Fibroblast of skin of abdomen (primary cell): ENCODE measurements around the gene TEDC1.
A peak's percentile ranks its signal among the peaks of the same experiment; 100 is the strongest.

ENCODE experiments used
- DNase-seq: peaks from one replicate; pipeline ENCODE4 v3.0.0-alpha.2; 2013

Gene TEDC1

DNA sequence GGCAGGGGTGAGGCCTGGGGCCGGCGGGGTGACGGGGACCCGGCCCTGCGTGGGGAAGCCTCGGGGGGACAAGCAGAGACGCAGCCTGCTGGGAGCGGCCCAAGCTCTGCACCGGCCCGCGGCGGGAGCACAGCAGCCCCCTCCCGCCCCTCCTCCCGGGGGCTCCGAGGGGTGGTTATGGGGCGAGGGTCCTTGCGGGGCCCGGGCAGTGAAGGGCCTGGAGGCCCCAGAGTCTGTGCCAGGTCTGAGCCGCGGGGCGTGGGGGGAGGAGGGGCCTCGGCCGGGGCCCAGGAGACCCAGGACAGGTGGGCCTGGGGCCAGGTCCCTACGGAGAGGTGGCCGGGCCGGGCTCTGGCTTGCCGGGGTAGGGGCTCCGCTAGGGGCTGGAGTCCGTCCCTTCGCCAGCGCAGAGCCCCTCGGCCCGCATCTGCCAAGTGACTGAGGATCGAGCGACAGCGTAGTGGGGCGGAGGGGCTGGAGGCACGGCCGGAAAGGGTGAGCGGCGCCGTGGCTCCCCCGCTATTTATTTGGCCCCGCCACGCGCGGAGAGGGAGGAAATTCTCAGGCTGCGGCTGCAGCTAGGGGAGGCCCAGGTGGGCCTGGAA lies 35.8 kb downstream of the TEDC1 start:
- DNase-seq: no peak

DNA sequence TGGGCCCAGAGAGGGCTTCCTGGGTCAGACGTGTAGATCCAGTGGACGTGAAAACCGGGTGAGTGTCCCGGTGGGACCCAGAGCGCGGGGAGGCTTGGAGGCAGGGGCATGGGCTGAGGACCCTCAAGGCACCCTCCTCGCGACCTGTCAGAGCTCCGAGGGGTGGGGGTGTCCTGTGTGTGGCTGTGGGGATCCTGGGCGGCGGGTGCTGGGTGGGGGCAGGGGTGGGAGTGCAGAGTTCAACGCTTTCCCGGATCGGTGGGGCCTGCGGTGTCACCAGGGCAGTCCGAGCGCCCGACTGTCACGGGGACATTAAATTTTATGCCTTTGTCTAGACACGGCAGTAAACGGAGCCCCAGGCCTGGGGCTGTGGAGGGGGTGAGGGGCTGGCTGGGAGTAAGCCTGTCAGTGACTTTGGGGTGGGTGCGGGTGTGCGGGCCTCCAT lies 36.4 kb downstream of the TEDC1 start:
- DNase-seq: no peak

DNA sequence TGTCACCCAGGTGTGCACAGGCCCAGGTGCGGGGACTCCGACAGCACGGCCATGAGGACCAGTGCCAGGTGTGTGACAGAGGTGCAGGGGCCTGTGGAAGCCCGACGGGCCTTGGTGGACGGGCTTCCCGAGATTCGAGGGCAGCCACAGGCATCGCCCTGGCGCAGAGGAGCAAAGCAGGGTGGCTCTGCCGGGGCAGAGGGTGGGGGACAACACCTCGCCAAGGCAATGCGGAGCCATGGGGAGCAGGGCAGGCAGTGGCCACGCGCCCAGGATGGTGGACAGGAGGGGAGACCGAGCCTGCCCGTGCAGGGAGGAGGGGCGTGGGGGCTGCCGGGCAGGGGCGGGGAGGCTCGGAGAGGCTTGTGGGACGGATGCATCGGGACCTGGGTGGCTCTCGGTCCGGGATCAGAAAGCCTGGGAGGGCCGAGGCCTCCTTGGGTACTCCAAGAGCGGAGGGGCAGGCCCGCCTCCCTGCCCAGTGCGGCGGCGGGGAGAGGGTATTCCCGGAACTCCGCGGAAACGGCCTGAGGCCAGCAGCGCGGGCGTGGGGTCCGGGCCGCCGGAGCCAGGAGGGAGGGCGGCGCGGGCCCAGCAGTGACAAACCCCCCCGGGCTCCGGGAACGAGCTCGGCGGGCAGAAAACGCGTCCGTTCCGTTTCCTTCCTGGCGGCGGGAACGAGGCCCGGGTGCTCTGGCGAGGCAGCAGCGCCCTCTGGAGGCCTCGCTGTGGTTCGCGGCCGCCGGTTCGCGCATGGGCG lies 37.0 kb downstream of the TEDC1 start:
- peak; percentile 72 for DNase-seq

DNA sequence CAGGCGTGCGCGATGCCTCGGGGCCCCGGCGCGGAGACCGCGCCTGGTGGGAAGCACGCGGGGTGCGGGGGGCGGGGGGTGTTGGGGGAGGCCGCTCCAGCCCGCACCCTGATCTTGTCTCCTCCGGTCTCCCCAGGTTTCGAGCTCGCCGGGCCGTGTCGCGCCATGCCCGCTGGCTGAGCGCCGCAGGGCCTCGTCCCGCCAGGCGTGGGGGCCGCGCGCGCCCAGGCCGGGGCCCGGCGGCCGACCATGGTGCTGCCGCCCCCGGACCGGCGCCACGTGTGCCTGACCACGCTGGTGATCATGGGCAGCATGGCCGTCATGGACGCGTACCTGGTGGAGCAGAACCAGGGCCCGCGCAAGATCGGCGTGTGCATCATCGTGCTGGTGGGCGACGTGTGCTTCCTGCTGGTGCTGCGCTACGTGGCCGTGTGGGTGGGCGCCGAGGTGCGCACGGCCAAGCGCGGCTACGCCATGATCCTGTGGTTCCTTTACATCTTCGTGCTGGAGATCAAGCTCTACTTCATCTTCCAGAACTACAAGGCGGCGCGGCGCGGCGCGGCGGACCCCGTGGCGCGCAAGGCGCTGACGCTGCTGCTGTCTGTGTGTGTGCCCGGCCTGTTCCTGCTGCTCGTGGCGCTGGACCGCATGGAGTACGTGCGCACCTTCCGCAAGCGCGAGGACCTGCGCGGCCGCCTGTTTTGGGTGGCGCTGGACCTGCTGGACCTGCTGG lies 37.7 kb downstream of the TEDC1 start:
- peak; percentile 7 for DNase-seq

DNA sequence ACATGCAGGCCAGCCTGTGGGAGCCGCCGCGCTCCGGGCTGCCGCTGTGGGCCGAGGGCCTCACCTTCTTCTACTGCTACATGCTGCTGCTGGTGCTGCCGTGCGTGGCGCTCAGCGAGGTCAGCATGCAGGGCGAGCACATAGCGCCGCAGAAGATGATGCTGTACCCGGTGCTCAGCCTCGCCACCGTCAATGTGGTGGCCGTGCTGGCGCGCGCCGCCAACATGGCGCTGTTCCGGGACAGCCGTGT lies 38.2 kb downstream of the TEDC1 start:
- no peak for DNase-seq

DNA sequence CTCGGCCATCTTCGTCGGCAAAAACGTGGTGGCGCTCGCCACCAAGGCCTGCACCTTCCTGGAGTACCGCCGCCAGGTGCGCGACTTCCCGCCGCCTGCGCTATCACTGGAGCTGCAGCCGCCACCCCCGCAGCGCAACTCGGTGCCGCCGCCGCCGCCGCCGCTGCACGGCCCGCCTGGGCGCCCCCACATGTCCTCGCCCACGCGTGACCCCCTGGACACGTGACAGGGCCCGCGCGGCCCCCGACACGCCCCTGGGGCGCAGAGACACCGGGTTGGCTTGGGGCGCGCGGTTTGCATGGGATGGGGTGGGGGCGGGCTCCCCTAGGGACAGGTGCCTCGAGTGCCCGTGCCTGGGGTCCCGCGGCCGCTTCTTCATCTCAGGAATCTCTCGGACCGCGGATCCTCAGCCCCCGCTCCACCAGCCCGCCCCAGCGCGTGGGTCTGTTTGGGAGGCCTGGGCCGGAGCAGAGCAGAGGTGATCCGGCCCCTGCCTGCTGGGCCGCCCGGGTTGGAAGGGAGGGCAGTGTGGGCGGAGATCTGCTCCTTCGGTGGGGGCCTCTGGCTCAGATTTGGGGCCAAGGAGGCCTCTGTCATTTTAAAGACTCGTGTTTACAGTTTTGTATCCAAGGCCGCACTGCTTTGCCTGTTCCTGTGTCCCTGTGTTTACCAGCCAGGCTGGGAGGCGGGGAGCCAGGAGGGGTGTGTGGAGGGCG lies 38.7 kb downstream of the TEDC1 start:
- DNase-seq: no peak

DNA sequence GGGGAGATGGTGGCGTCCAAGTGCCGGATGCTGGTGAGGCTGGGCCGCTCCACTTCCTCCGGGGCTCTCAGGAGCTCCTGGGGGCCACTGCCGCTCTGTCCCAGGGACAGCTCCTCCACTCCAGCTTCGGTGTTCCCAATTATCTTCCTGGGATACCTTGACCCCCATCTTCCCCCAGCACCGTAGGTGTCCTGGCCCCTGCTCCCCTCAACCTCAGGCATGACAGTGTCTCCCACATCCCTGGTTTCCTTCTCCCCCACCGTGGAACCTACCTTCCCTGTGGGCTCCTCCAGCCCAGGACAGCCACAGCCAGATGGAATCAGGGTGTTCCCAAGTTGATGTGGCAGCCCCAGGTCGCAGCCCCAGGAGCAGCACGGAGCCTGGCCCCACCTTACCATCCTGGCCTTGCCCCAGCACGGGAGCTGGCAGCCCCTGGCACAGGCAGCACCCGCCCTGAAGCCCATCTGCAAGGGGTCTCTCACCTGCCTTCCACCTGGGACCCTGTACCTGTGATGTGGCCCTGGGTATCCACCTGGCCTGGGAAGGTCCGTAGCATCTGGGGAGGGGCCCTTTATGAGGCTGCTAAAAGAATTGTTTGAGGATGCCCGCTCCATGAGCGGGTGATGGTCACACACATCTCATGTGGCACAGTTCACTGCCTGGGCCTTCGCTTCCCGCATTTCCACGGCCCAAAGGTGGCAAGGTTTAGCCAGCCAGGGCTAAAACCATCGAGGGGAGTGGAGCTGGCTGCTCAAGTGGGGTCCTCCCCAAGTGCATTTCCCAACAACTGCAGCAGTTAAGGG lies 39.4 kb downstream of the TEDC1 start:
- DNase-seq: no peak

DNA sequence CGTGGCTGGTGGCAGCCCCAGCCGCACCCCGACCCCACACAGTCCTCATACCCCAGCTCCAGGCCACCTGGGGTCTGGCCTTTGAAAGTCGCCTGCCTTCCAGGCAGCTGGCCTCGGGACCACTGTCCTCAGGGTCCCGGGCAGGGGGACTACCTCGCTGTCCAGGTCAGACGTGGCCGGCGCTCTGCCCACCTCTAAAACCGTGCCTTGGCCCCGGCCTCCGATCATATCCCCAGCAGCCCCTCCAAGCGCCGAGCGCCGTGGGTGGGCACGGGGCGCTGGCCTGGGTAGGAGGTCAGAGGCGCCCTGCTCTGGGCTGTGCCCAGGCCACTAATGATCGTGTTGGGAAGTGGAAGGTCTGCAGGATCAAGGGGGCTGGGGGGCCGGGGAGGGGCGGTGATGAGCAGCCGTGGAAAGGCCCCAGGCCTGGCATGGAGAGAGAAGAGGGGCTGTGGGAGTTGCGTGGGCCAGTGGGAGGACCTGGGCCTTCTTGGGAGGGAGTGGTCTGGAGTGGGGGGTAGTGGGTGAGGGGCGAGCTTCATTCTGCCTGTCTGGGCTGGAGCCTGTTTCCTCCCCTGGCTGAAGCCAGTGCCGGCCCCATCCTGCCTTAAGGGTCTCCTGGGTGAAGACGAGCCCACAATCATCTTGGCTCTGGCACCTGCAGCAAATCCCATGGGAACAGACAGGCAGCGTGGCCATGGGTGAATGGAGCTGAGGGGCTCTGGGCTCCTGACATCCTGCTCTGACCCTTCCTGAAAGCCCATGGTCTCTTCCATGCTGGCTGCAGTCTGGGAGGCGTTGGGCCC lies 40.2 kb downstream of the TEDC1 start:
- no peak for DNase-seq

DNA sequence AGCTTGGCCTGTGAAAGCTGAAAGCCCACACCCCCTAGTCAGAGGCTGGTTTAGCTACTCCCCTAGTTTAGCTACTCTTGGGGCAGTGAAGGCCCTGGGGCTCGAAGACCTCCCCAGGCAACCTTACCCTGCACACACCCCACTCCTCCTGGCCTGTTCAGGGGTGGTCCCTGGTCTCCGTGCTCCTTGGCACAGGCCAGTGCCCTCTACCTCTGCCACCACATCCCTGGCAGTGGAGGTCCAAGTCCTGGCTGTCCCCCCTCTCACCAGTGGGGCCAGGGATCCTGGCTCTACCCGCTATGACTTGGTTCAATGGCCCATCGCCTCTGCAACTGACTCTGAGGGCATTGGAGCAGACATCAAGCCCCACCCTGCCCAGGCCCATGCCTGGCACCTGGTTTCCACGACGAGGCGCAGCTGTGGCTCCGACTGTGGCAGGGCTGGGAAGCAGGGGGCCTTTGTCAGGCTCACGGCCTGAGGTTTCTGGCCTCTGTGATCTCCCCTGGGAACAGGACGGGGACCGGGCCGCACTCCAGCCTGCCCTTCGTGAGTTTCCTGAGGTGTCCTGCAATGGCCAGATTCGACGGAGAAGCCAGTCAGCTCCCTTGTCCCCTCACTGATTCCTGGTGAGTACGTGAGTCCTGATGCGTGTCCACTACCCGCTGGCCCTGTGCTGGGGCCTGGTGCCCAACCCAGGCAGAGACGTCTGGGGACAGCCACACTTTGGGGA lies 41.0 kb downstream of the TEDC1 start:
- DNase-seq: no peak

DNA sequence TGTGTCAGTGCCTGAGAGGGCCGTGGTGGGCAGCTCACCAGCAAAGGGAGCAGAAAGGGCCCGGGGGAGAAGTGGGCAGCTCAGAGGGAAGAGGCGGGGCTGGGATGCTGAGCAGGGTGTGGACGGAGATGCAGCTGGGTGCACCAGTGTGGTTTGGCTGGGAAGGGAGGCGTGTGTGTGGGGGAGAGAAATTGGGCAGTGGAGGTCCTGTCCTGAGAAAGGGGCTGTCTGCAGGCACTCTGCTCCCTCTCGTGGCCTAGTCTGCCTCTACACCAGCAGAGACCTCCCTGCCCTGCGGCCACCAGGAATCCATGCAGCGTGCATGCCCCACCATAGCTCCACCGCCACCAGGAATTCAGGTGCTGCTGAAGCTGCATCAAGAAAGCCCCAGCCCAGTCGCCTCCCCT lies 41.7 kb downstream of the TEDC1 start:
- peak; percentile 20 for DNase-seq

DNA sequence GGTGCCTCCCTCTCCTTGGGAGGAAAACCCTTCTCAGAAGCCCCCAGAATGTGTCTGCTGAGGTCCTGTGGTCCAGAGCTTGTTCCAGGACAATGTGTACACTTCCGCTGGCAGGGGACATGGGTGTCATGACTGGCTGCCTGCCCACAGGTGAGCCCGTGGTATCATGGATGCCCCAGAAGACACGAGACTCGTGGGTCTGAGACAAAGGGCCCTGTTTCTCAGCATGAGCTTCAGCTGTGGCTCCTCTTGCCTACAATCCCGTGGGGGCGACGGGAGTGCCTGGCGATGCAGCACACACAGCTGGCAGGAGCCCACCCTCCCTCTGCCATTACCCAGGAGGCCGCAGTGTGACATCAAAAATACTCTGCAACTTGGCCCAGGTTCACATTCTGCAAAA lies 42.3 kb downstream of the TEDC1 start:
- DNase-seq: no peak

DNA sequence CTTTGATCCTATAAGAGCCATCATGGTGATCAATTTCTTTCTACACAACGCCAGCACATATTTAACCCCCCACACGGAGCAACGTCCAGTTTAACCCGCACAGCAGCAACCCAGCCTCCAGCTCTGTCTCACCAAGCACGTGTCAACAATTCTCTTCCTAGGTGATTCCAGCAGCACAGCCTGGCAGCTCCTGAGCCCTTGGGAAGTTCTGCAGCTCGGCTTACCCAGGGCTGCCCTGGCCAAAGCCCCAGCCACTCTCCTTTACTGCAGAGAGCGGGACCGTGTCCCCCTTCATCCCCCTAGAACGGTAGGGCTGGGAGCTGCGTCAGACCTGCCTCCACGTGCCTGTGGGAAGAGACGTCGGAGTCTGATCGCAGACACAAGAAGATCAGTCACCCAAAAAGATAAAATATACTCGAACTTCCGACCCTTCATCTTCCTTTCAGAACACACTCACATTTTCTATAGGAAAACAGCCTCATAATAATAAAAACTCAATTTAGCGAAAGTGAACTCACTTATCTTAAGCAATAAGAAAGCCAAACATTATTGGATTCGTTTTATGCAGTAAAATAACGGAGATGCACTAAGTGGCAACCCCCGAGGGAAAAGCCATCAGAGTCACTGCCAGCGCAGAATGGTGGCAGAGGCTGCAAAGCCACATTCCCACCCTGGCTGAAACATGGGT lies 42.9 kb downstream of the TEDC1 start:
- no peak for DNase-seq

DNA sequence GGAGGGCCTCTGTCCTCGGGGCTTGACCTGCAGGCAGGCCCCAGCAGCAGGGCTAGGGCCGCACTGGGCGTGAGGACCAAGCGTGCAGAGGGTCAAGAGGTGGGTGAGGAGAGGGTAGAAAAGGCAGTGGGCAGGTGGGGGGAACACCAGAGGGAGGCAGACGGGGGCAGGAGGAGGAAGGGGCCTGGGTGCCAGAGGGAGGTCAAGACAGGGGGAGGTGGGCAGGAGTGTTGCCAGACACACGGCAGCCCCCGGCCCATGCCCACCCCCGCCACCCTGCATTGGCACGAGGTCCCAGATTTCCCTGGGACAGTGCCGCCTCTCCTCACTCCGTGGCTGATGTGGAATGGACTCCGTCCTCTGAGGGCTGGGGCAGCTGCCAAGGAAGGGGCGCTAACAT lies 43.5 kb downstream of the TEDC1 start:
- no peak for DNase-seq

DNA sequence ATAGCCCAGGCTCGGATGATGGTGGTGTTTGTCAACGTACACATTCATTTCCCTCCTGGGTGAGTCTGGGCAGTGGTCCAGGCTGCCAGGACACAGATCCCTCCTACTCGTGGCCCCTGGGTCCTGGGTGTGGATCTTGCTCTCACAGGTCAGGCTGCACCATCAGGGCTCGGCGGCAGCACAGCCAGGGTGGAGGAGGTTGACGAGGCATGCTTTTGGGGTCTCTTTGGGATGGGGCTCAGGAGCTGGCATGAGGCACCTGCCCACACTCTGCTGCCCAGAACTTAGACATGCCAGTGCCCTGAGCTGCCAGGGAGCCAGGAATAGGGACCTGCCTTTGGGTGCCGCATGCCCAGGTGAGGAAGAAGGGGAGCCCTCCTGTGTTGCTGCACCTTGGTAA lies 45.0 kb downstream of the TEDC1 start:
- DNase-seq: no peak

DNA sequence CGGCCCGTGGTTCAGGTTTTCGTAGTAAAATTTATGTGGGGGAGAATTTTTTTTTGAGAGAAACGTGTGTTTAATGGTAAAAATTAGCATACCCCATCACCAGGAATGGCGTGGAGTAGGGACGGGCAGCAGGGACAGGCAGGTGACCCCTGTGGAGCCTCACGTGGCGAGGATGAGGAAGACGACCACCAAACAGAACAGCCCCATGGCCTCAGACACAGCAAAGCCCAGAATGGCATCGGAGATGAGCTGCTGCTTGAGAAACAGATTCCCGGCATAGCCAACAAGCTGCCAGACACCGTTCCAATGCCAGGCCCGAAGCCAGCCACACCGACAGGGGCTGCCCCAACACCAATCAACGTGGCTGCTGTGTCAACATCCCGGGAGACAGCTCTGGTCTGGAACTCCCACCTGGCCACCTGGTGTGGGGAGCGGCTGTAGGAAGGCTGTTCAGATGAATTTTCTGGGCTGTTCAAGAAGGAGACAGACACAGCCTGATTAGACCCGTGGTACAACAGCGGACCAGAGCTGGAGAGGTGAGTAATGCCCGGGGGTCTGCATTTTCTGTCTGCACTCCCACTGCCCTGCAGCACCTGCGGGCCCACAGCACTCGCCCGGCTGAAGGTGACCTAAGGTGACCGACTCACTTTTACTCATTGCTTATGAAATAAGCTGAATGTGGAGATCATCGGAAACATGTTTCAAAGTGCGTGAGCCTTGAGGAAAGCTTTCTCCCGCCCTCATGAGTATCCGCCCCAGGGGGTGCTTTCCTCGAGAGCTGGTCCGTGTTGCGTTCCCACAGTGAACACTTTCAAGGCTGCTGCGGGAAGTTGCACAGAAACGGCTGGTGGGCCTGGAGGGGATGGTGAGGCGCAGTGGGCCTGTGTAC lies 45.9 kb downstream of the TEDC1 start:
- DNase-seq: no peak

DNA sequence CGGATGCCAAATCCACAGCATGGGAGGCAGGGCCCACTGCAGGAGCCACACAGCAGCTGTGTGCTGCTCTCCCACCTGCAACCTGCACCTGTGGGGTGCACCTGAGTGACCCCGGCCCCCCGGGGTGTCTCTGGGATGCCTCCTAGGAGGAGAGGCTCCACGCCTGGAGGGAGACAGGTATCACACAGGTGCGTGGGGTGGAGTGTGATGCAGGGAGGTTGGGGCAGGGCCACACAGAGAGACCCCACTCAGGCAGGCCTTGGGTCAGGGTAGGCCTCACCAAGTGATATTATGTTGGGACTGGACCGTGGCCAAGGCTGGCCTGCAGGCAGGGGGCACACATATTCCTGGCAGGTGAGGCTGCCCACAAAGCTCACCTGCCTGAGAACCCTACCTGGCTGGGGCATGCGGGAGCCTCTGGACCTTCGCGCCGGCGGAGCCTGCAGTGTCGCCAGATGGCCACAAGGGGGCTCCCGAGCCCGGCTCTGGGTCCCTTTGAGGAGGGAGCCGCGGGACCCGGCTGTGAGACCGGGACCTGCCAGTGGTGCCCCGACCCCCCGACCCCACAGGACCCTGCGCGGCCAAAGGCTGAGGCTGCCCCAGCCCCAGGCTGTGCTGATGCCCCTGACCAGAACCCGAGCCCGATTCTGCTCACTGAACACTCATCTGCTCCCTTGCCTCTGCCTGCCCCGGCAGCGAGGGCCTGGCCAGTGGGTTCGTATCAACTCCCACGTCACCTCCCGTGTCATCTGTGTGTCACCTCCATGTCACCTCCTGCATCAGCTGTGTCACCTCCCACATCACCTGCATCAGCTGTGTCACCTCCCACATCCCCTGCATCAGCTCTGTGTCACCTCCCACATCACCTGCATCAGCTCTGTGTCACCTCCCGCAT lies 46.8 kb downstream of the TEDC1 start:
- DNase-seq: no peak

DNA sequence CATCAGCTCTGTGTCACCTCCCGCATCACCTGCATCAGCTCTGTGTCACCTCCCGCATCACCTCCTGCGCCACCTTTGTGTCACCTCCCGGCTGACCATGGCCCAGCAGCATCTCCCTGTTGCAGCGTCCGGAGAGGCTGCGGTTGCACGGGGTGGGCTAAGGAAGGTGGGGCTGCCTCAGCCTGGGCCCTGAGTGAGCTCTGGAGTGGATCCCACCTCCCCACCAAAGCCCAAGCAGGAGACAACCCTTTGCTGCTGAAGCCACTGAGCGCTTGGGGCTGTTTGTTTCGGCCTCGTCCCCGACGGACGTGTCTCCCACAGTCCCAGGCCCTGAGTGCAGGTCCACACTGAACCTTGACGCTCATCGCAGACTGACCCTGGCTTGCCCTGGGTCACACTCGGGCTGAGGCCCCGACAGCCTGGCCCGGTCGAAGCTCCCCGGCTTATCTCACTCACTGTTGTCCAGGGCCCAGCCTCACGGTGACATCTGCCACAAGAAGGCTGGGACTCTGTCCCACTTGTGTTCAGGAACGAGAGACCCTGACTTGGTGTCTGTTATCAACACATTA lies 47.5 kb downstream of the TEDC1 start:
- no peak for DNase-seq

DNA sequence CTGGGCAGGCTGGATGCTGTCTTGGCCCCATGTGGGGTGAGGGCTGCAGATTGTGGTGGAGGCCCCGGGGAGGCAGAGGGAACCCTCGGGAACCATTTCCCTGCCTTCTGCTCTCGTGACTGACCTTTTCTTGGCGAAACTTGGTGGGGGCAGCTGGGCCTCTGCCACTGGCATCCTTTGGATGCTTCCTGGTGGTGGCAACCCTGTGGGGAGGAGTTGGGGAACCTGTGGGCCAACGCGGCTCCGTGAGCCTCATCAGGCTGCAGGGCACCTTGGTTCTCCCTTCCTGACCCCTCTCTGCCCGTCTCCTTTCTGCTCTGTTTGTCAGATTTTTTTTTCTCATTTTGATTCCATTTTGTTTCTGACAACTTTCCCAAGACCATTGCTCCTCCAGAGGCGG lies 49.8 kb downstream of the TEDC1 start:
- DNase-seq: no peak
